Transverse colon (tissue), 4 donors: ENCODE data around the gene MASP1. TPM values are rescaled to one million over a fixed set of nuclear protein-coding genes. Genes with fewer than 3 reads are reported as not detected.

Experiments
- DNase-seq: peaks from one replicate; pipeline ENCODE4 v3.0.0-alpha.2; 2019
- H3K27ac ChIP-seq, 4 donors: fragments of 200-600 bp; sonication (generic); 2 replicates each; pipeline ENCODE4 v1.5.1; 2016 to 2018; ENCODE audit warnings: inconsistent platforms in 4 of 4
- H3K27me3 ChIP-seq: fragments of 200-600 bp; sonication (generic); 2 replicates; pipeline ENCODE4 v1.5.1; 2017; ENCODE audit warnings: inconsistent platforms
- H3K36me3 ChIP-seq, 4 donors: fragments of 200-600 bp; sonication (generic); 2 replicates each; pipeline ENCODE4 v1.5.1; 2017 to 2019; ENCODE audit warnings: inconsistent platforms in 4 of 4
- H3K4me1 ChIP-seq, 4 donors: fragments of 200-600 bp; sonication (generic); 2 replicates each; pipeline ENCODE4 v1.5.1; 2017 to 2020; ENCODE audit warnings: inconsistent platforms in 4 of 4
- H3K4me3 ChIP-seq, 4 donors: fragments of 200-600 bp; sonication (generic); 1 replicate in 1 of 4; 2 replicates in 3 of 4; pipeline versions ENCODE4 v1.5.1 to v1.6.1; 2017 to 2019; ENCODE audit warnings: inconsistent platforms in 4 of 4
- H3K9me3 ChIP-seq, 2 donors: fragments of 200-600 bp; sonication (generic); 2 replicates each; pipeline ENCODE4 v1.5.1; 2017 to 2019; ENCODE audit warnings: inconsistent platforms in 2 of 2
- EP300 ChIP-seq: sonication (generic); formaldehyde crosslinking; IDR thresholded peaks from one replicate; pipeline ENCODE4 v1.6.1; 2017; ENCODE audit warnings: antibody characterized with exemption, low read depth
- POLR2A ChIP-seq: fragments of 450-650 bp; IDR thresholded peaks from one replicate; pipeline ENCODE4 v1.6.1; 2016; ENCODE audit warnings: antibody characterized with exemption, mild to moderate bottlenecking, moderate library complexity
- POLR2AphosphoS5 ChIP-seq, 3 donors: sonication (generic); formaldehyde crosslinking; IDR thresholded peaks; one replicate each; pipeline ENCODE4 v1.6.1; 2016; ENCODE audit warnings: antibody characterized with exemption in 3 of 3
- whole genome bisulfite sequencing, 2 donors: methylation state at CpG; one replicate each; pipeline ENCODE4 v1.1.5; 2018; ENCODE audit warnings: low coverage in 1 of 2; 5-methylcytosine and 5-hydroxymethylcytosine counted together
- in situ Hi-C, 4 donors: fragments of 200-750 bp; cut with MboI; loops; one replicate each; pipeline versions ENCODE4 v1.15.0 to v1.15.1; 2017; ENCODE audit warnings: low sequenced_read_pairs in 3 of 4, low pct_ligation_motif_present in 1 of 4, low pct_unique_long_range_greater_than_20kb in 1 of 4
- intact Hi-C: fragments of 100-400 bp; cut with DNase I; formaldehyde crosslinking; loops from one replicate; pipeline ENCODE4 v1.15.1; 2023; ENCODE audit warnings: low total_unique reads
- total RNA-seq, 4 donors: library from RNA; depleted of rRNA; stranded (reverse); fragments of >200 nt; gene quantifications; one replicate each; pipeline ENCODE4 v1.1.0, GENCODE V29; 2016
- TF ChIP-seq, protein P1 (sequence below), 5 experiments: fragments of 200-600 bp in 3 of 5; fragments of 450-650 bp in 2 of 5; sonication (generic) in 3 of 5; IDR thresholded peaks; 1 replicate in 2 of 5; 2 replicates in 3 of 5; pipeline ENCODE4 v1.5.1; 2016 to 2017; ENCODE audit warnings: antibody characterized with exemption in 5 of 5, inconsistent platforms in 3 of 5, mild to moderate bottlenecking in 2 of 5, moderate library complexity in 1 of 5

MASP1 gene
- total RNA-seq, 4 donors from 2014 or later = 4.5 to 45.2 (median 13.9) TPM

DNA sequence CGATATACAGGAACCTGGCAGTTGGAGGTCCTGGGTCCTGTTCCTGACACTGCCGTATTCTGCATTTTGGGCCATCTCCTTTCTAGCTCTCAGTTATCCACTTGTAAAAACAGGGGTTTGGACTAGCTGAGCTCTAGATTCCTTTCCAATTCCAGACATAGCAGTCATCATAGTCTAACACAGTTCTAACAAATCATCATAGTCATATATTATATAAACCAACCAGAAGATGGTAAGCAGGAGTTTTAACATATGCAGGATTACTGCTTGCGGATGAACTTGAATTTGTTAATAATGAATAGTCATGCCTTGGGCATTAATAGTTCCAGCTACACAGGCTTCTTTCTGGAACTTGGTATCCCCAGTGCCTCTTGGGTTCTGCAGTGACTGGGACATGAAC is 26.6 kb downstream of the MASP1 start:
- H3K27ac ChIP-seq = peak overlapping the region; percentile 50 to 60 (median 56)
- TF ChIP-seq, protein P1, sequence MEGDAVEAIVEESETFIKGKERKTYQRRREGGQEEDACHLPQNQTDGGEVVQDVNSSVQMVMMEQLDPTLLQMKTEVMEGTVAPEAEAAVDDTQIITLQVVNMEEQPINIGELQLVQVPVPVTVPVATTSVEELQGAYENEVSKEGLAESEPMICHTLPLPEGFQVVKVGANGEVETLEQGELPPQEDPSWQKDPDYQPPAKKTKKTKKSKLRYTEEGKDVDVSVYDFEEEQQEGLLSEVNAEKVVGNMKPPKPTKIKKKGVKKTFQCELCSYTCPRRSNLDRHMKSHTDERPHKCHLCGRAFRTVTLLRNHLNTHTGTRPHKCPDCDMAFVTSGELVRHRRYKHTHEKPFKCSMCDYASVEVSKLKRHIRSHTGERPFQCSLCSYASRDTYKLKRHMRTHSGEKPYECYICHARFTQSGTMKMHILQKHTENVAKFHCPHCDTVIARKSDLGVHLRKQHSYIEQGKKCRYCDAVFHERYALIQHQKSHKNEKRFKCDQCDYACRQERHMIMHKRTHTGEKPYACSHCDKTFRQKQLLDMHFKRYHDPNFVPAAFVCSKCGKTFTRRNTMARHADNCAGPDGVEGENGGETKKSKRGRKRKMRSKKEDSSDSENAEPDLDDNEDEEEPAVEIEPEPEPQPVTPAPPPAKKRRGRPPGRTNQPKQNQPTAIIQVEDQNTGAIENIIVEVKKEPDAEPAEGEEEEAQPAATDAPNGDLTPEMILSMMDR (IDR thresholded peaks at IDR 0.05) = no peak
- TF ChIP-seq EP300 (no peak), POLR2A (no peak), POLR2AphosphoS5 (IDR thresholded peaks at IDR 0.05) (no peak)
- in situ Hi-C loops = no loop called here
- H3K27me3 ChIP-seq = no peaks in the 10 kb centered on the region
- H3K4me1 ChIP-seq = peaks cover 6 to 26% (median 12%) of the 10 kb centered on the region in 4 donors
- no peaks in the 10 kb centered on the region for H3K36me3 ChIP-seq
- intact Hi-C loops = no loop called here
- WGBS, 2 donors = 80 to 87% methylated on average over 2 to 3 of the region's 3 CpGs
- no peak overlapping the region for H3K4me3 ChIP-seq
- H3K9me3 ChIP-seq = peaks cover 6 to 9% of the 10 kb centered on the region in 2 donors
- DNase-seq = no peak

DNA sequence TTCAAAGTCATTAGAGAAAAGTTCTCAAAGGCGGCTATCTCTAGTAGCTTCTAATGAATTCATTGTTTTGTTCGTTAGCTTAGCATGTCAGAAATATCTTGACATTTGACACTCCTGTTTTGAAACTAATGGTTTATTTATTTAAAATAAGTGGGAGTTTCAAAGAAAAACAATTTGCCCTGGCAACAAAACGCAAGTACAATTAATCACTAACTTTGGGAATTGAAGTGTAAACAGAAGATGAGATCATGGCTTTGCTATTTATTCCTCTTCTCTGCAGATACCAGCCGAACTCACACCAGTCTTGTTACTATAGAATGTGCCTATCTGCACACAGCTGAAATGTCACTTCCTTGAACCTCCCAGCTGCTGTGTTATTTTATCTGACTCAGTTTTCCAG is 27.5 kb downstream of the MASP1 start:
- Histone ChIP-seq H3K4me3 (no peak overlapping the region), H3K4me1 (peaks cover 6 to 26% (median 12%) of the 10 kb centered on the region in 4 donors), H3K27ac (peak overlapping the region; percentile 50 to 60 (median 56)), H3K27me3 (no peaks in the 10 kb centered on the region), H3K9me3 (peaks cover 0 to under 1% of the 10 kb centered on the region in 2 donors), H3K36me3 (no peaks in the 10 kb centered on the region)
- in situ Hi-C loops = no loop called here
- no peak for DNase-seq
- intact Hi-C loops = no loop called here
- no peak for TF ChIP-seq POLR2A
- TF ChIP-seq, protein P1 (IDR thresholded peaks at IDR 0.05) = no peak
- TF ChIP-seq POLR2AphosphoS5 (IDR thresholded peaks at IDR 0.05) = peak in 1 of 3 donors; percentile 50
- 24 to 26% methylated on average over 4 of the region's 4 CpGs for WGBS, 2 donors

DNA sequence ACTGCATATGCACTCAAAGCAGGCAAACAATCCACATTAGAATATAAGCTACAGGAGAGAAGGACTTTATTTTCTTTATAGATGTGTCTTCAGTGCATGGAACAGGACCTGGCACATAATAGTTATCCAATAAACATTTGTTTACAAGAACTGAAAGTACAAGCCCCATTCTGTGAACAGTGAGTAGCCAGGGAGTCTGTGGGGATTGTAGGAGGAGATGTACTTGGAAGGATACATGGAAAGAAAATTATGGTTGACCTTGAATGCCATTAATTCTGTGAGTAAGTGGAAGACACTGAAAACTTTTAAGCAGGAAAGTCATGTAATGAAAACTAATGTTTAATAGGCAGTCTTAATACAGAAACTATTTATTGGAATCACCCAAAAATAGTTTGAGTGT is 28.3 kb downstream of the MASP1 start:
- H3K4me3 ChIP-seq = no peak overlapping the region
- intact Hi-C loops = no loop called here
- no peaks in the 10 kb centered on the region for H3K9me3 ChIP-seq
- H3K36me3 ChIP-seq = no peaks in the 10 kb centered on the region
- H3K27ac ChIP-seq = peak overlapping the region; percentile 50 to 60 (median 56)
- H3K4me1 ChIP-seq = peaks cover 6 to 26% (median 12%) of the 10 kb centered on the region in 4 donors
- in situ Hi-C loops = no loop called here
- TF ChIP-seq, protein P1 (IDR thresholded peaks at IDR 0.05) = no peak
- TF ChIP-seq POLR2A = no peak
- no peak for TF ChIP-seq POLR2AphosphoS5 (IDR thresholded peaks at IDR 0.05)
- TF ChIP-seq EP300 = no peak
- no peak for DNase-seq
- no peaks in the 10 kb centered on the region for H3K27me3 ChIP-seq

DNA sequence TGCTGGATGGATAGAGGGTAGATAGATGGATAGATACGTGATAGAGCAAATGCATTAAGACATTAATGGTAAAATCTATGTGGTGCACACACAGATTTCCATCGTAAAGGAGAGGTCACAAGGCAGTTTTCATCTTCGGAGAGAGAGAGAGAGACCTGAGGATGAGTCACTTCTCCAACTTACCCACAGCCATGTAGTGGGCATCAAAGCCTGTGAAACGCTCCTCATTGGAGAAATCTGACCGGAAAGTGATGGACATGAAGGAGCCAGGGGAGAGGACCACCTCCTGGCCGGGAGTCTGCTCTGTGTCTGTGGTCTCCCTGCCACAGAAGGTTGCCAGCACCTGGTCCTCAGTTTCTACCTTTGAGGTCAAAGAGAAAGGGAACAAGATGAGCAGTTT is 29.2 kb downstream of the MASP1 start:
- H3K9me3 ChIP-seq = no peaks in the 10 kb centered on the region
- H3K27ac ChIP-seq = peak overlapping the region in 2 of 4 donors; percentile 50 to 60
- intact Hi-C loops (no loop called here), in situ Hi-C loops (no loop called here)
- H3K4me1 ChIP-seq = peaks cover 6 to 26% (median 12%) of the 10 kb centered on the region in 4 donors
- 86 to 88% methylated on average over 4 to 6 of the region's 6 CpGs for WGBS, 2 donors
- DNase-seq = no peak
- no peak overlapping the region for H3K4me3 ChIP-seq
- TF ChIP-seq POLR2AphosphoS5 (IDR thresholded peaks at IDR 0.05) (no peak), POLR2A (no peak), EP300 (no peak)
- TF ChIP-seq, protein P1 (IDR thresholded peaks at IDR 0.05) = no peak
- no peaks in the 10 kb centered on the region for H3K36me3 ChIP-seq
- H3K27me3 ChIP-seq = no peaks in the 10 kb centered on the region
